ENCODE measurements around the gene BCR. TPM values are rescaled to one million over a fixed set of nuclear protein-coding genes. Genes with fewer than 3 reads are reported as not detected.
"Not testable (repeated sequence)": the region's sequence is repeated elsewhere in the genome, so short reads cannot be mapped to it uniquely, and the experiment has no call there.

The BCR gene
- total RNA-seq, 1 experiment from 2014 or later, result 27.0 TPM

DNA sequence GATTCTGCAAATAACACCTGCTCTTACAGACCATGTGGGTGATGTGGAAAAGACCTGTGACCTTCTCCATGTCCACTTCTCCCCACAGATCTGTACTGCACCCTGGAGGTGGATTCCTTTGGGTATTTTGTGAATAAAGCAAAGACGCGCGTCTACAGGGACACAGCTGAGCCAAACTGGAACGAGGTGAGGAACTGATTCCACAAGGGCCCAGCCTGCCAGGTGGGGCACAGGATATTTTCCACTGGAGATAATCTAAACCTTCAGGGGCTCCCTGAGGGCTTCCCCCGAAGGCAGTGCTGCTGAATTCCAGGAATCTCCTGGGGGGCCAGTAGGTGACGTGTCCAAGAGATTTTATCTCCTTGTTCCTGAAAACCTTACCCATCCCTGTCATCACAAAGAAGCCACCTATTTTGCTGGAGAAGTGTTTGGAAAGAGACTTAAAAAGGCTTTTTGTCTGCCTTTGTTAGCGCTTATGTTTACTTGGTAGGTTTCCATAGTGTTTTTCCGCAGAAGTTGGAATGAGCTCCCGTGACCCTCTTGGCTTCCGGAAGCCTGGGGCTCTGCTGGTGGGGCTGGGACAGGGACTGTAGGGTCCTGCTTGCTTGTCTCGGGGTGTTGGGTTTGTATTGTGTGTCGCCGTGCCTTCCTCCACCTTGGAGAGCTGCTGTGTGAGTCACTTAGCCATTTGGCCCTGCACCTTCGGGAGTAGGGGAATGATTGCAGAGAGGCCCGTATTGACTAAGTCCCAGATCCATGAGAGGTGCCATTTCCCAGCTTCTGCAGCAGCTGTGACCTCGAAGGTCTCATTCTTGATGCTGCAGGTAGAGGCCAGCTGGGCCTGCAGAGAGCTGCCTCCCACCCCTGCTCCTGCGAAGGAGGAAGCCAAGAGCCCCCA is 112.4 kb downstream of the BCR start:
- H3K36me3 ChIP-seq, result peaks cover 81% of the 10 kb centered on the region
- DNase-seq (ENCODE audit: low read depth in 1 of 2, low spot score in 2 of 2), result no peak
- H3K4me3 ChIP-seq, result no peak overlapping the region
- no peaks in the 10 kb centered on the region for H3K4me1 ChIP-seq (replicated peaks)
- H3K27me3 ChIP-seq (replicated peaks), result no peaks in the 10 kb centered on the region
- H3K9me3 ChIP-seq (replicated peaks), result no peaks in the 10 kb centered on the region
- no peak overlapping the region for H3K27ac ChIP-seq

- H3K4me1 ChIP-seq (replicated peaks), result no peaks in the 10 kb centered on the region
- no peaks in the 10 kb centered on the region for H3K27me3 ChIP-seq (replicated peaks)
- H3K9me3 ChIP-seq (replicated peaks), result no peaks in the 10 kb centered on the region
- no peak for DNase-seq (ENCODE audit: low read depth in 1 of 2, low spot score in 2 of 2)
- H3K36me3 ChIP-seq, result peaks cover 88% of the 10 kb centered on the region
- H3K4me3 ChIP-seq, result no peak overlapping the region
- no peak overlapping the region for H3K27ac ChIP-seq
These were observed 113.4 kb downstream of the BCR start for GRCh38 chr22:23293720-23294119.

DNA sequence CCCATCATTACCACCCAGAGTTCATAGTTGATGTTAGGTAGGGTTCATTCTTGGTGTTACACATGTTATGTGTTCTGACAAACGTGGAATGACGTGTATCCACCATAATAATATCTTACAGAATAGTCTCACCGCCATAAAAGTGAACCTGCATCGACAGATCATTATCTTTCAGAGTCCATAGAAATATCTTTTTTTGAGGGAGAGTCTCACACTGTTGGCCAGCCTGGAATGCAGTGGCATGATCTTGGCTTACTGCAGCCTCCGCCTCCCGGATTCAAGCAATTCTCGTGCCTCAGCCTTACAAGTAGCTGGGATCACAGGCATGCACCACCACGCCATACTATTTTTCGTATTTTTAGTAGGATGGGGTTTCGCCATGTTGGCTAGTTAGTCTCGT is 113.9 kb downstream of the BCR start:
- no peak for DNase-seq (ENCODE audit: low read depth in 1 of 2, low spot score in 2 of 2)

DNA sequence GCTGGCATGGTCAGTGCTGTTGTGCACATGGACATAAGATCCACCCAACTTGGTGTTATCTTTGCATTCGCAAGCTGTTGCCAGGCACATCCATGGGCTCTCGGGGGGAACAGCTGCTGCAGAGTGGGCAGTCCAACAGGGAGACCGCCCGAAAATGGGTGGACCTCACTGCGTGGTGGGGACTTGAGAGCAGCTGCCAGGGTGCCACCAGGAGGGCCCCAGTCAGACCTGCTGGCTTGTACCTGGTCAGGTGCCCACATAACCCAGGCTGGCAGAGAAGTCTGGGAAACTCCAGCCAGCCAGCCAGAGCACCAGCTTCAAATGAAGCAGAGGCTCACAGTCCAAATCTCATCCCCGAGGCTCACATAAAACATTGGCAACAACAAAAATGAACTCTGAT is 120.2 kb downstream of the BCR start:
- Histone ChIP-seq H3K36me3 (peaks cover 42% of the 10 kb centered on the region), H3K27ac (no peak overlapping the region), H3K9me3 (replicated peaks) (no peaks in the 10 kb centered on the region), H3K4me3 (no peak overlapping the region), H3K27me3 (replicated peaks) (no peaks in the 10 kb centered on the region), H3K4me1 (replicated peaks) (peaks cover 37% of the 10 kb centered on the region)
- no peak for DNase-seq (ENCODE audit: low read depth in 1 of 2, low spot score in 2 of 2)

More for the DNA sequence above, 113.9 kb downstream of the BCR start:
- Histone ChIP-seq H3K27ac (no peak overlapping the region), H3K4me1 (replicated peaks) (no peaks in the 10 kb centered on the region), H3K9me3 (replicated peaks) (no peaks in the 10 kb centered on the region), H3K4me3 (no peak overlapping the region), H3K36me3 (peaks cover 92% of the 10 kb centered on the region), H3K27me3 (replicated peaks) (no peaks in the 10 kb centered on the region)

DNA sequence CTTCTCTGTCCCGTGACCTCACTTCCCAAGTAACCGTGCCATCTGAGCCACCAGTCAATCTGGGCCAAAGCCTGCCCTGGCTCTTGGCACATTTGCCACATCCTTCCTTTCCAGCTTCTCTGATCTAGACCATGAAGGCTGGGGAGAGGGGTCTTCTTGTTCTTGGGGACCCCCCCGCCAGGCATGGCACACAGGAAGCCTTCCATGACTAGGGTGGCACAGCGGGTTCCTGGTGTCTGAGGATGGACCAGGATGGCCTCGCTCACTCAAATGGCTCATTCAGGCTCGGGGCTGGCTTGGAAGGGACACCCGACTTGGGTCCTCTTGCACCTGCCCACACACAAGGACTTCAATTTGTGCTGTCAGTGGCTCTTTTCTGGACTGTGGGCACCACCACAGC is 121.3 kb downstream of the BCR start:
- Histone ChIP-seq H3K27me3 (replicated peaks) (no peaks in the 10 kb centered on the region), H3K4me1 (replicated peaks) (peaks cover 48% of the 10 kb centered on the region), H3K36me3 (peaks cover 34% of the 10 kb centered on the region), H3K9me3 (replicated peaks) (no peaks in the 10 kb centered on the region), H3K27ac (no peak overlapping the region), H3K4me3 (no peak overlapping the region)
- DNase-seq (ENCODE audit: low read depth in 1 of 2, low spot score in 2 of 2), result no peak

DNA sequence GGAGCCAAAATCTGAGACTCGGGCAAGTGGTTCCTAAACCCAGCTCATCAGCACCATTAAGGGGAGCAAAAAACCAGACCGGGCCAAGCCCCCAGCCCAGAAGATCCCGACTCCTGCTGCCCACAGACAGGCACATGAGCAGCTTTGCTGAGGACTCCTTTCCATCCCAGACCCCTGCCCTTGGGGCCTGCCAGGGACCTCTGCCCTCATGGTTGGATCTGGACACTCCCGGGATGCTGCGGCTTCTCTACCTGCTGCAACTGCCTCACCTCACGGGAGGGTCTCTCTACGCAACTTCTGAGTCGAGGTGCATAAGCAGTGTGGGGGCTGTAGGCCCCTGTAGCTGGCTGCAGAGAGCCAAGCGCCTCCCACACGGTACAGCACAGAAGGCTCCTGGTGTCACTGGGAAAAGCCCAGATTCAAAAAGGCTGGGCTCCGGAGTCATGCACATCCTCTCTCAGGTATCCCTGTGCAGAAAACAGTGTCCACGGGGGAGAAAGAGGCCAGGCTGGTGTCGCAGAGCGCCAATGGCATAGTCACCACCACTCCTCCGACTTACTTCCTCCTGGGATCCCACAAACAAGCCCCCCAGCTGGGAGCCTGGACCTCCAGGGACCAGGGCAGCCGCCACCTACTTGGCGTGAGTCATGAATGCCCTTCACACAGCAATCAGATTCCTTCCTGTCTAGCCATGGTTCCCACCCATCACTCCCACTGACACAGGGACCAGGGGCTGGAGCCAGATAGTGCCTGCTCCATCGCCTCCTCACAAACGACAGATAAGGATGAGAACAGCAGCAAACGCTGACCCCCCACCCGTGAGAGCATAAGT is 122.1 kb downstream of the BCR start:
- no peaks in the 10 kb centered on the region for H3K9me3 ChIP-seq (replicated peaks)
- peaks cover 52% of the 10 kb centered on the region for H3K4me1 ChIP-seq (replicated peaks)
- peak; percentile 62 to 77 for DNase-seq (ENCODE audit: low read depth in 1 of 2, low spot score in 2 of 2)
- peaks cover 29% of the 10 kb centered on the region for H3K36me3 ChIP-seq
- no peak overlapping the region for H3K4me3 ChIP-seq
- no peaks in the 10 kb centered on the region for H3K27me3 ChIP-seq (replicated peaks)
- no peak overlapping the region for H3K27ac ChIP-seq

- H3K27ac ChIP-seq, result 0 out of 2 replicates have a peak overlapping the region, but pooled peaks have one; percentile 13
- no peaks in the 10 kb centered on the region for H3K9me3 ChIP-seq (replicated peaks)
- H3K4me3 ChIP-seq, result no peak overlapping the region
- no peaks in the 10 kb centered on the region for H3K27me3 ChIP-seq (replicated peaks)
- H3K36me3 ChIP-seq, result peaks cover 10% of the 10 kb centered on the region
- peak; percentile 77 to 86 for DNase-seq (ENCODE audit: low read depth in 1 of 2, low spot score in 2 of 2)
- peaks cover 52% of the 10 kb centered on the region for H3K4me1 ChIP-seq (replicated peaks)
These were observed 125.1 kb downstream of the BCR start for GRCh38 chr22:23305321-23305910.

- Histone ChIP-seq H3K36me3 (peaks cover 9% of the 10 kb centered on the region), H3K27me3 (replicated peaks) (no peaks in the 10 kb centered on the region), H3K4me1 (replicated peaks) (peaks cover 52% of the 10 kb centered on the region), H3K9me3 (replicated peaks) (no peaks in the 10 kb centered on the region), H3K27ac (peak overlapping the region; percentile 39), H3K4me3 (no peak overlapping the region)
- DNase-seq (ENCODE audit: low read depth in 1 of 2, low spot score in 2 of 2), result peak; percentile 87 to 92
These were observed 125.6 kb downstream of the BCR start for GRCh38 chr22:23305922-23306374.

GRCh38 chr22:23306438-23306921 is 126.2 kb downstream of the BCR start:
- peak overlapping the region; percentile 39 for H3K27ac ChIP-seq
- H3K27me3 ChIP-seq (replicated peaks), result no peaks in the 10 kb centered on the region
- peak in 1 of 2 experiments; percentile 45 for DNase-seq (ENCODE audit: low read depth in 1 of 2, low spot score in 2 of 2)
- no peaks in the 10 kb centered on the region for H3K9me3 ChIP-seq (replicated peaks)
- H3K4me1 ChIP-seq (replicated peaks), result peaks cover 51% of the 10 kb centered on the region
- peaks cover 9% of the 10 kb centered on the region for H3K36me3 ChIP-seq
- no peak overlapping the region for H3K4me3 ChIP-seq

- Histone ChIP-seq H3K27me3 (replicated peaks) (no peaks in the 10 kb centered on the region), H3K9me3 (replicated peaks) (no peaks in the 10 kb centered on the region), H3K36me3 (peaks cover 9% of the 10 kb centered on the region), H3K4me1 (replicated peaks) (peaks cover 46% of the 10 kb centered on the region), H3K4me3 (no peak overlapping the region), H3K27ac (no peak overlapping the region)
- DNase-seq (ENCODE audit: low read depth in 1 of 2, low spot score in 2 of 2), result peak in 1 of 2 experiments; percentile 25
These were observed 126.6 kb downstream of the BCR start for GRCh38 chr22:23306926-23307325.

- peaks cover 41% of the 10 kb centered on the region for H3K4me1 ChIP-seq (replicated peaks)
- H3K27me3 ChIP-seq (replicated peaks); H3K4me3 ChIP-seq; H3K27ac ChIP-seq; H3K36me3 ChIP-seq; H3K9me3 ChIP-seq (replicated peaks): not testable (repeated sequence)
- DNase-seq (ENCODE audit: low read depth in 1 of 2, low spot score in 2 of 2), result peak in 1 of 2 experiments; percentile 22
These were observed 127.2 kb downstream of the BCR start for GRCh38 chr22:23307511-23307910.

DNA sequence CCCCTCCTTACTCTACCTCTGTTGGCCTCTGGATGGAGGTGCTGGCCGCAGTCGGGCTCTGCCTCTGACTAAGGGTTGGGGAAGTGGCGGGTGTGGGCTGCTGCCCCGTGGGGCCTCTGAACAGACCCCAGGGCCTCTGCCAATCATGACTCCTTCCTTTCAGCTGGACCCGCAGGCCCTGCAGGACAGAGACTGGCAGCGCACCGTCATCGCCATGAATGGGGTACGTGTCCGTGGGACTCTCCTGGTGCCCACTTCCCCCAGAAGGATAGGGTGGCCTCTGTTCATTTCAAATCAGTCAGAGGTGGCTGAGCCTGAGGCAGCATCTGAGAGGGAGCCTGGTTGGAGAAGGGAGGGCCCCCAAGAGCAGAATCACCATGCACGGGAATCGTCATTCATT is 129.0 kb downstream of the BCR start:
- not testable (repeated sequence) for H3K9me3 ChIP-seq (replicated peaks); H3K4me3 ChIP-seq; H3K27ac ChIP-seq; H3K27me3 ChIP-seq (replicated peaks); H3K36me3 ChIP-seq; DNase-seq (ENCODE audit: low read depth in 1 of 2, low spot score in 2 of 2)
- peaks cover 28% of the 10 kb centered on the region for H3K4me1 ChIP-seq (replicated peaks)

GRCh38 chr22:23310443-23311097 is 130.3 kb downstream of the BCR start:
- H3K4me3 ChIP-seq; H3K9me3 ChIP-seq (replicated peaks); H3K27me3 ChIP-seq (replicated peaks); H3K27ac ChIP-seq; H3K36me3 ChIP-seq: not testable (repeated sequence)
- DNase-seq (ENCODE audit: low read depth in 1 of 2, low spot score in 2 of 2), result peak in 1 of 2 experiments; percentile 16
- peaks cover 17% of the 10 kb centered on the region for H3K4me1 ChIP-seq (replicated peaks)

Measured in SJSA1 (cell line).